RWPE2 (cell line): Measurements from ENCODE around the gene PRDM4.

ENCODE experiments used
- ATAC-seq: fragments of 200-7000 bp; cut with Tn5 transposase; 3 replicates; pipeline ENCODE4 v1.9.1; 2021; ENCODE audit warnings: low read depth
- DNase-seq: peaks from one replicate; pipeline ENCODE4 v3.0.0-alpha.2; 2020; ENCODE audit warnings: low spot score
- H3K27ac ChIP-seq: fragments of 450-650 bp; 2 replicates; pipeline ENCODE4 v1.5.1; 2017; ENCODE audit warnings: mild to moderate bottlenecking; ENCODE audit not compliant: poor library complexity, severe bottlenecking
- H3K27me3 ChIP-seq: fragments of 250-450 bp; sonication (Bioruptor Pico); 2 replicates; pipeline ENCODE4 v1.5.1; 2021; ENCODE audit warnings: mild to moderate bottlenecking, moderate library complexity; ENCODE audit not compliant: insufficient read depth, poor library complexity, severe bottlenecking
- H3K36me3 ChIP-seq: fragments of 250-450 bp; sonication (Bioruptor Pico); 2 replicates; pipeline ENCODE4 v1.5.1; 2020; ENCODE audit warnings: low read depth, mild to moderate bottlenecking, moderate library complexity
- H3K4me1 ChIP-seq: fragments of 250-450 bp; sonication (Bioruptor Pico); 2 replicates; pipeline ENCODE4 v1.5.1; 2021; ENCODE audit warnings: mild to moderate bottlenecking, moderate library complexity; ENCODE audit not compliant: insufficient read depth, poor library complexity, severe bottlenecking
- H3K4me3 ChIP-seq: fragments of 250-450 bp; sonication (Bioruptor Pico); 2 replicates; pipeline ENCODE4 v1.5.1; 2021; ENCODE audit warnings: mild to moderate bottlenecking, moderate library complexity; ENCODE audit not compliant: severe bottlenecking
- H3K9me3 ChIP-seq: fragments of 250-450 bp; sonication (Bioruptor Pico); 2 replicates; pipeline ENCODE4 v1.5.1; 2021; ENCODE audit warnings: mild to moderate bottlenecking, moderate library complexity; ENCODE audit not compliant: severe bottlenecking
- CTCF ChIP-seq: fragments of 450-650 bp; IDR thresholded peaks from one replicate; pipeline ENCODE4 v1.5.1; 2017; ENCODE audit warnings: mild to moderate bottlenecking, moderate library complexity; ENCODE audit not compliant: poor library complexity, severe bottlenecking

The PRDM4 gene

DNA sequence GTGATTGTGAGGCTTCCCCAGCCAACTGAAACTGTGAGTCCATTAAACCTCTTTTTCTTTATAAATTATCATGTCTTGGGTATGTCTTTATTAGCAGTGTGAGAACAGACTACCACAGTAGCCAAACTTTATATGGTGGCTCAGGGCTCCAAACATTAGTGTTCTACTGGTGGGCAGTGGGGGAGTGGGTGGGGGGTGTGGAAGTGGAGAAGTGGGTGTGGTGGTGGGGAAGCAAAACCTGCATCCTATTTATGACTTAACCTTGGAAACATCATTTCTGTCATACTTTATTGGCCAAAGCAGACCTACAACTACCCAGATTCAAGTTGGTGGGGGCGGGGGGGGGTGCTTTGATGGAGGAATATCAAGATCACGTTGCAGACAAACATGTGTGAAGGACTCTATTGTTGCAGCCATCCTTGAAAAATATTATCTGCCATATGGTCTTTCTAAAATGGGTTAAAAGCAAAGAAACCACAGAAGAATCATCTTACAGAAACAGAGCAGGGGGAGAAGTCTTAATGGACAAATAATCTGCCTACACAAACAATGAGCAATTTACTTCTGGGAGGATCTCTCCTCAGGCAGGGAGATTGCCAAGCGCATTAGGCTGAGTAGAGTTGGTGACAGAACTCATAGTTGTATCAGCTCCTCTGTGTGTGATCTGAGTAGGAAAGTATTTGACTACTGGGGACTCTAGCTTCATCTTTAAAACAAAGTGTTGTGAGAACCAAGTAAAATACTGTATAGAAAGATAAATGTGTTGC, 76.7 kb downstream of the PRDM4 start:
- H3K36me3 ChIP-seq, result peaks cover 12% of the 10 kb centered on the region
- DNase-seq (no peak), ATAC-seq (no peak)
- no peaks in the 10 kb centered on the region for H3K9me3 ChIP-seq
- H3K4me1 ChIP-seq, result no peaks in the 10 kb centered on the region
- H3K27ac ChIP-seq, result no peak overlapping the region
- H3K4me3 ChIP-seq, result no peak overlapping the region
- no peaks in the 10 kb centered on the region for H3K27me3 ChIP-seq
- TF ChIP-seq CTCF, result no peak
